Ascending aorta (tissue), 2 donors: ENCODE results near the gene CCDC107. TPM values are rescaled to one million over a fixed set of nuclear protein-coding genes. Genes with fewer than 3 reads are reported as not detected.

Experiments
- DNase-seq, 2 donors: peaks; one replicate each; pipeline ENCODE4 v3.0.0-alpha.2; 2019; ENCODE audit warnings: low spot score in 2 of 2
- H3K27ac ChIP-seq, 2 donors: fragments of 200-600 bp; sonication (generic); one replicate each; pipeline ENCODE4 v1.5.1; 2016 to 2017; ENCODE audit warnings: mild to moderate bottlenecking in 1 of 2
- H3K27me3 ChIP-seq: fragments of 200-600 bp; sonication (generic); one replicate; pipeline ENCODE4 v1.5.1; 2017
- H3K36me3 ChIP-seq, 2 donors: fragments of 200-600 bp; sonication (generic); one replicate each; pipeline ENCODE4 v1.5.1; 2016
- H3K4me1 ChIP-seq, 2 donors: fragments of 200-600 bp; sonication (generic); one replicate each; pipeline ENCODE4 v1.5.1; 2016 to 2017; ENCODE audit warnings: mild to moderate bottlenecking in 1 of 2
- H3K4me3 ChIP-seq, 2 donors: fragments of 200-600 bp; sonication (generic); one replicate each; pipeline ENCODE4 v1.5.1; 2016 to 2017; ENCODE audit warnings: mild to moderate bottlenecking in 1 of 2
- H3K9me3 ChIP-seq, 2 donors: fragments of 200-600 bp; sonication (generic); one replicate each; pipeline ENCODE4 v1.5.1; 2016
- intact Hi-C: fragments of 100-400 bp; cut with DNase I; formaldehyde crosslinking; loops from one replicate; pipeline ENCODE4 v1.15.1; 2023
- total RNA-seq: library from RNA; depleted of rRNA; stranded (reverse); fragments of >200 nt; gene quantifications from one replicate; pipeline ENCODE4 v1.1.0, GENCODE V29; 2016
- TF ChIP-seq, protein P1 (sequence below), 3 experiments: fragments of 200-600 bp in 2 of 3; fragments of 450-650 bp in 1 of 3; sonication (generic) in 2 of 3; IDR thresholded peaks; one replicate each; pipeline ENCODE4 v1.5.1; 2016 to 2019; ENCODE audit warnings: antibody characterized with exemption in 3 of 3, mild to moderate bottlenecking in 1 of 3, moderate library complexity in 1 of 3

Gene CCDC107
- total RNA-seq, 1 donor from 2014 or later, result 67.6 TPM

DNA sequence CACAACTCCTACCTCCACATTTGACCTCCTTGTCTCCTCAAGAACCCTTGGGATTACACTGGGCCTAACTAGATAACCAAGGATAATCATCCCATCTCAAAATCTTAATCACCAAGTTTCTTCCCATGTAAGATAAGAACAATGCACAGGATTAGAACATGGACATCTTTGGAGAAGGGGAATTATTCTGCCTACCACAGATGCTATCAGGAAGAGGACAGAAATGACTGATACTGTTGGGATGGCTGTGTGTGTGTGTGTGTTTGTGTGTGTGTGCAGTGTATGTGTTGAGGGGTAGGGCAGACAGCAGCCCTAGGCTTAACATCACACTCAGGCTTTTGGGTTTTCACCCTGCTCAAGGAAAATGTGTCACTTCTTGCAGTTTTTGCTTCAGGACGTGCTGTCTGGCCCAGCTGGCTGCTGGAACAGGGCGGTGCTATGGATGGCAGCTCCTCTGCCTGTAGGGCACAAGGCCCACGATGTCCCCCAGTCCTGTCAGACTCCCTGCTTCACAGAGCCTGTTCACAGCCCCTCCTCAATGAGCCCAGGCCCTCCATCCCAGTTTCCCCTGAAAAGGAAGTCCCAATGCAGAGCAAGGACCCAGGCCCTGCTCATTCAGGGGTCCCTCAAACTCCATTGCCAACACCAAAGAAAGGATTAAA is 23.4 kb downstream of the CCDC107 start:
- TF ChIP-seq, protein P1, sequence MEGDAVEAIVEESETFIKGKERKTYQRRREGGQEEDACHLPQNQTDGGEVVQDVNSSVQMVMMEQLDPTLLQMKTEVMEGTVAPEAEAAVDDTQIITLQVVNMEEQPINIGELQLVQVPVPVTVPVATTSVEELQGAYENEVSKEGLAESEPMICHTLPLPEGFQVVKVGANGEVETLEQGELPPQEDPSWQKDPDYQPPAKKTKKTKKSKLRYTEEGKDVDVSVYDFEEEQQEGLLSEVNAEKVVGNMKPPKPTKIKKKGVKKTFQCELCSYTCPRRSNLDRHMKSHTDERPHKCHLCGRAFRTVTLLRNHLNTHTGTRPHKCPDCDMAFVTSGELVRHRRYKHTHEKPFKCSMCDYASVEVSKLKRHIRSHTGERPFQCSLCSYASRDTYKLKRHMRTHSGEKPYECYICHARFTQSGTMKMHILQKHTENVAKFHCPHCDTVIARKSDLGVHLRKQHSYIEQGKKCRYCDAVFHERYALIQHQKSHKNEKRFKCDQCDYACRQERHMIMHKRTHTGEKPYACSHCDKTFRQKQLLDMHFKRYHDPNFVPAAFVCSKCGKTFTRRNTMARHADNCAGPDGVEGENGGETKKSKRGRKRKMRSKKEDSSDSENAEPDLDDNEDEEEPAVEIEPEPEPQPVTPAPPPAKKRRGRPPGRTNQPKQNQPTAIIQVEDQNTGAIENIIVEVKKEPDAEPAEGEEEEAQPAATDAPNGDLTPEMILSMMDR (IDR thresholded peaks at IDR 0.05), result no peak
- H3K27ac ChIP-seq, result peak overlapping the region; percentile 93 to 97
- H3K4me1 ChIP-seq, result peaks cover 14 to 45% of the 10 kb centered on the region in 2 donors

DNA sequence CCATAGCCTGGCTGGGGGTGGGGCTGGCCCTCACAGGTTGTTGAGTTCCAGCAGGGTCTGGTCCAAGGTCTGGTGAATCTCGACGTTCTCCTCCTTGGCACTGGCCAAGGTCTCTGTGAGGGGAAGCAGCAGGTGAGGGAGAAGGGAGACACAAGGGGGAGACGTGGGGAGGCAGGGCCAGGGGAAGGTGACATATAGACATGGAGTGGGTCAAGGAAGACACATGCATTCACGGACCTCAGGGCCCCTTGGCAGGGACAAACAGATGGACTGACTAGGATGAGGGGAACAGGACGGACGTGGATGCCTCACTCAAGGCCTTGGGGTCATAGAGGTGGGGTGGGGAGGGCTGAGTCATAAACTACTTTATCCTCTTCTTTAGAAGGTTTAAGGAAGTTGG is 24.0 kb downstream of the CCDC107 start:
- Histone ChIP-seq H3K27me3 (no peaks in the 10 kb centered on the region), H3K9me3 (no peaks in the 10 kb centered on the region), H3K4me3 (no peak overlapping the region), H3K36me3 (peaks cover 50 to 51% of the 10 kb centered on the region in 2 donors), H3K4me1 (peaks cover 14 to 45% of the 10 kb centered on the region in 2 donors), H3K27ac (peak overlapping the region; percentile 93 to 97)
- DNase-seq, result no peak
- TF ChIP-seq, protein P1 (IDR thresholded peaks at IDR 0.05), result no peak
- intact Hi-C loops, result loop anchor here (2.0 kb wide), 1 partner anchor 21 kb away; no protein-coding TSS in a partner anchor

More for the DNA sequence above, 23.4 kb downstream of the CCDC107 start:
- no peaks in the 10 kb centered on the region for H3K27me3 ChIP-seq
- no peak for DNase-seq
- peaks cover 45 to 46% of the 10 kb centered on the region in 2 donors for H3K36me3 ChIP-seq
- no peaks in the 10 kb centered on the region for H3K9me3 ChIP-seq
- H3K4me3 ChIP-seq, result no peak overlapping the region
- intact Hi-C loops, result loop anchor here (2.0 kb wide), 2 partner anchors 17 to 21 kb away; partner anchors contain the start of gene ARHGEF39

DNA sequence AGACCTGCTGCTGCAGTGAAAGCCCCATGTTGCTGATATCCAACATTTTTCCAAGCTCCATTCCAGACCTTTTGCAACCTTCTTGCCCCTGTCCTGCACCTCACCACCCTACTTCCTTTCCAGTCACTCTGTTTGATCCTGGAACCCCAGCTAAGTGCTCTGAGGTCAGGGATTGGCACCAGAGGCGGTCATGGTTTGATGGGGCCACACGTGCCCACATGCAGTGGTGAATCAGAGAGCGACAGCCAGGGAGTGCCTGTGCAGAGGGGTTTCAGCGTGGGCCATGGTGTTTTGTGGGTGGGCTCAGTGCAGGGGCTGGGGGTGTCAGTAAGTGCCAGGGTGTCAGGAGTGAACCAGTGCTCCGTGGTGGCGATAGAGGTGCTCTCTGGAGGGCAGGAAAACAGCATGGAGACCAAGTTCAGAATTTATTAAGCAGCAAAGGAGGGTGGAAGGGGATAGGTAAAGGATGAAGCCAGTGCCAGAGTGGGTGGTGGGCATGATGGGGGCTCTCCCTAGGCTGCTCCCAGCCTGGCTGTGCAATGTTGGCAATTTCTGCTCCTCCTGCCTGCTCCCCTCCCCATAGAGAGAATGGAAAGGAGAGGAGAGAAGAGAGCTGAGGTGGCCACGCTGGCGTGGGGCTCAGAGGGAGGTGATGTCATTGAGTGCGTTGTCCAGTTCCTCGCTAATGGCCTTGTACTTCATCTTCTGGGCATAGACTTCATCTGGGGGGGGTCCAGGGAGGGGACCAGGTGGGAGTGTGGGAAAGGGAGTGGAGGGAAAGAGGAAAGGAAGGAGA is 24.6 kb downstream of the CCDC107 start:
- Histone ChIP-seq H3K27ac (peak overlapping the region; percentile 93 to 97), H3K9me3 (no peaks in the 10 kb centered on the region), H3K36me3 (peaks cover 57 to 58% of the 10 kb centered on the region in 2 donors), H3K27me3 (no peaks in the 10 kb centered on the region), H3K4me1 (peaks cover 14 to 45% of the 10 kb centered on the region in 2 donors), H3K4me3 (peak overlapping the region in 1 of 2 donors; percentile 93)
- DNase-seq, result no peak
- intact Hi-C loops, result loop anchor here (2.0 kb wide), 1 partner anchor 20 kb away; no protein-coding TSS in a partner anchor
- TF ChIP-seq, protein P1 (IDR thresholded peaks at IDR 0.05), result no peak

DNA sequence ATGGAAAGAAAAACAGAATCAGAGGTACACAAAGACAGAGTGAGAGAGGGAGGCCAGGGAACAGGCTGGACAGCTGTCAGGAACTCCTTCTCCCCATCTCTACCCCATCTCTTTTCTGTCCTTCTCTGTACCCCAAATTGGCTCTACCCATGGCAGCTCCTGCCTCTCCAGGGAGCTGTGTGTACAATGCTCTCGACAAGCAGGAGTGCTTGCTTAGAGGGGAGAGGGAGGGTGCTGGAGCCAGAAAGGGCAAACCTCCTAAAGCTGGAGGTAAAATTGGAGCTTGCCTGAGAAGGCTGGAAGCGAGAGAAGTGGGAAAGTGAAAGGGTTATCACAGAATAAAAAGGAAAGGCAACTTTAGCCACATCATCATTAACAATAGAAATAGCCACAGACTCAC is 25.2 kb downstream of the CCDC107 start:
- H3K4me3 ChIP-seq, result peak overlapping the region; percentile 83 to 93
- H3K27ac ChIP-seq, result peak overlapping the region; percentile 93 to 97
- H3K27me3 ChIP-seq, result no peaks in the 10 kb centered on the region
- H3K36me3 ChIP-seq, result peaks cover 63 to 64% of the 10 kb centered on the region in 2 donors
- intact Hi-C loops, result loop anchor here (2.0 kb wide), 1 partner anchor 19 kb away; no protein-coding TSS in a partner anchor
- DNase-seq, result no peak
- H3K4me1 ChIP-seq, result peaks cover 14 to 45% of the 10 kb centered on the region in 2 donors
- TF ChIP-seq, protein P1 (IDR thresholded peaks at IDR 0.05), result no peak
- no peaks in the 10 kb centered on the region for H3K9me3 ChIP-seq

DNA sequence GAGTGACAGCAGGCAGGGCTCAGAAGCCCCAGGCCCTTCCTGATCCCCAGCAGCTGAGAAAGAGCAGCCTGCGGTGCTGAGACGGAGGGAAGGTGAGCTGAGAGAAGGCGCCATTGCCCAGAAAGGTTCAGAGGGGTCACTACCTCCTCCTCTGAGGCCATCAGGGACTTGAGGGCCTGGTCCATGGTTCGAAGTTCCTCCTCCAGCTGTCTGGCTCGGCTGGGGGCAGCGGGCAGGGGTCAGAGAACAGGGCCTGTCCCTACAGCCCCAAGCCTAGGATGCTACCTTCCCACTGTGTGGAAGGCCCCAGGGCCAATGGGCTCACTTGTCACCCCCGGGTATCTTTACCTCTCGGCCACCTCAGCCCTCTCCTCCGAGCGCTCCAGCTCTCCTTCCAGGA is 26.8 kb downstream of the CCDC107 start:
- intact Hi-C loops, result no loop called here
- no peak for DNase-seq
- Histone ChIP-seq H3K4me3 (peak overlapping the region; percentile 83 to 93), H3K4me1 (peaks cover 14 to 43% of the 10 kb centered on the region in 2 donors), H3K27me3 (no peaks in the 10 kb centered on the region), H3K36me3 (peaks cover 64 to 76% of the 10 kb centered on the region in 2 donors), H3K9me3 (no peaks in the 10 kb centered on the region), H3K27ac (peak overlapping the region; percentile 93 to 97)
- TF ChIP-seq, protein P1 (IDR thresholded peaks at IDR 0.05), result no peak
